GM23338 (cell line): ENCODE measurements around the gene JDP2. TPM values are rescaled to one million over a fixed set of nuclear protein-coding genes. Genes with fewer than 3 reads are reported as not detected.

ENCODE experiments used
- ATAC-seq: fragments of 200-7000 bp; cut with Tn5 transposase; 3 replicates; pipeline ENCODE4 v1.9.1; 2020
- DNase-seq: peaks from one replicate; pipeline ENCODE4 v3.0.0-alpha.2; 2015; ENCODE audit warnings: low spot score
- H2AFZ ChIP-seq: fragments of 200-600 bp; sonication (generic); 2 replicates; pipeline ENCODE4 v1.8.0; 2016; ENCODE audit warnings: antibody characterized with exemption, mild to moderate bottlenecking, moderate library complexity
- H3F3A ChIP-seq: fragments of 200-600 bp; sonication (generic); replicated peaks from 2 replicates; pipeline ENCODE4 v1.8.0; 2017; ENCODE audit warnings: antibody characterized with exemption, mixed run types, low read depth
- H3K27ac ChIP-seq: fragments of 200-600 bp; sonication (generic); 2 replicates; pipeline ENCODE4 v1.6.1; 2016; ENCODE audit warnings: low read depth
- H3K27me3 ChIP-seq: fragments of 200-600 bp; sonication (generic); 2 replicates; pipeline ENCODE4 v1.8.0; 2016; ENCODE audit warnings: mild to moderate bottlenecking, mixed run types, moderate library complexity; ENCODE audit not compliant: insufficient read depth
- H3K36me3 ChIP-seq: fragments of 200-600 bp; sonication (generic); 2 replicates; pipeline ENCODE4 v1.8.0; 2016; ENCODE audit warnings: mild to moderate bottlenecking; ENCODE audit not compliant: insufficient read depth
- H3K4me1 ChIP-seq: fragments of 200-600 bp; sonication (generic); 2 replicates; pipeline ENCODE4 v1.8.0; 2016; ENCODE audit warnings: mild to moderate bottlenecking, moderate library complexity; ENCODE audit not compliant: insufficient read depth
- H3K4me2 ChIP-seq: fragments of 200-600 bp; sonication (generic); 2 replicates; pipeline ENCODE4 v1.7.1; 2017; ENCODE audit warnings: mixed run types
- H3K4me3 ChIP-seq: fragments of 200-600 bp; sonication (generic); 2 replicates; pipeline ENCODE4 v1.6.1; 2016; ENCODE audit warnings: mixed run types
- H3K79me2 ChIP-seq: fragments of 200-600 bp; sonication (generic); replicated peaks from 2 replicates; pipeline ENCODE4 v1.8.0; 2017; ENCODE audit warnings: mild to moderate bottlenecking; ENCODE audit not compliant: insufficient read depth
- H3K9me2 ChIP-seq: fragments of 200-600 bp; sonication (generic); 2 replicates; pipeline ENCODE4 v1.8.0; 2017; ENCODE audit not compliant: insufficient read depth
- H4K20me1 ChIP-seq: fragments of 200-600 bp; sonication (generic); replicated peaks from 2 replicates; pipeline ENCODE4 v1.8.0; 2017; ENCODE audit warnings: mild to moderate bottlenecking; ENCODE audit not compliant: insufficient read depth
- H3K27ac Mint-ChIP-seq: 2 replicates; pipeline ENCODE4 v1.8.0; 2020; ENCODE audit warnings: inconsistent platforms, mild to moderate bottlenecking, moderate library complexity, mixed read lengths
- H3K27me3 Mint-ChIP-seq: 3 replicates; pipeline ENCODE4 v1.8.0; 2022; ENCODE audit warnings: low read depth, mild to moderate bottlenecking, moderate library complexity, mixed read lengths, inconsistent platforms; ENCODE audit not compliant: insufficient read depth, poor library complexity
- H3K36me3 Mint-ChIP-seq: 3 replicates; pipeline ENCODE4 v1.8.0; 2021; ENCODE audit warnings: low read depth, mild to moderate bottlenecking, inconsistent platforms, moderate library complexity, mixed read lengths
- H3K4me1 Mint-ChIP-seq: 3 replicates; pipeline ENCODE4 v1.8.0; 2020; ENCODE audit warnings: mild to moderate bottlenecking, inconsistent platforms, mixed read lengths
- H3K4me3 Mint-ChIP-seq: 3 replicates; pipeline ENCODE4 v1.8.0; 2021; ENCODE audit warnings: moderate library complexity, mild to moderate bottlenecking, inconsistent platforms, mixed read lengths
- H3K9me3 Mint-ChIP-seq: 3 replicates; pipeline ENCODE4 v1.8.0; 2020; ENCODE audit warnings: moderate library complexity, mild to moderate bottlenecking, inconsistent platforms, mixed read lengths
- CREB1 ChIP-seq: fragments of 250-450 bp; sonication (Bioruptor Pico); IDR thresholded peaks from 2 replicates; pipeline ENCODE4 v1.5.0; 2020; ENCODE audit warnings: low read depth, mild to moderate bottlenecking, moderate library complexity
- CTCF ChIP-seq, 2 experiments: fragments of 200-600 bp in 1 of 2; sonication (generic) in 1 of 2; conservative IDR thresholded peaks; 2 replicates each; pipeline versions ENCODE4 v1.5.1 to v1.6.1; 2016 to 2017; ENCODE audit warnings: antibody characterized with exemption in 2 of 2, low read depth in 2 of 2, mild to moderate bottlenecking in 2 of 2, moderate library complexity in 1 of 2
- EZH2 ChIP-seq: fragments of 200-600 bp; sonication (generic); IDR thresholded peaks from one replicate; pipeline ENCODE4 v1.8.0; 2017; ENCODE audit warnings: antibody characterized with exemption, mild to moderate bottlenecking, low read depth; ENCODE audit not compliant: unreplicated experiment
- EZH2phosphoT487 ChIP-seq: fragments of 200-600 bp; sonication (generic); IDR thresholded peaks from one replicate; pipeline ENCODE4 v1.8.1; 2018; ENCODE audit warnings: antibody characterized with exemption; ENCODE audit not compliant: unreplicated experiment
- JUNB ChIP-seq: IDR thresholded peaks from one replicate; pipeline ENCODE4 v1.6.1; 2016; ENCODE audit warnings: antibody characterized with exemption; ENCODE audit not compliant: unreplicated experiment
- NANOG ChIP-seq: IDR thresholded peaks from 2 replicates; pipeline ENCODE4 v1.6.1; 2016; ENCODE audit warnings: antibody characterized with exemption, borderline replicate concordance
- POLR2AphosphoS5 ChIP-seq: IDR thresholded peaks from 2 replicates; pipeline ENCODE4 v1.6.1; 2016; ENCODE audit warnings: antibody characterized with exemption, low read depth
- REST ChIP-seq: IDR thresholded peaks from one replicate; pipeline ENCODE4 v1.6.1; 2018; ENCODE audit warnings: antibody characterized with exemption; ENCODE audit not compliant: unreplicated experiment
- STAT1 ChIP-seq: IDR thresholded peaks from one replicate; pipeline ENCODE4 v1.6.1; 2016; ENCODE audit warnings: antibody characterized with exemption; ENCODE audit not compliant: unreplicated experiment
- ZNF114 ChIP-seq: fragments of 250-450 bp; sonication (Bioruptor Pico); IDR thresholded peaks from 2 replicates; pipeline ENCODE4 v1.5.0; 2020; ENCODE audit warnings: mild to moderate bottlenecking, moderate library complexity
- ZNF331 ChIP-seq: fragments of 250-450 bp; sonication (Bioruptor Pico); IDR thresholded peaks from 2 replicates; pipeline ENCODE4 v1.5.0; 2020; ENCODE audit warnings: low read depth, mild to moderate bottlenecking, moderate library complexity
- polyA plus RNA-seq: library from polyadenylated mRNA; unstranded; fragments of >200 nt; fragmentation: Nextera tagmentation; extraction: Ambion mirVana; gene quantifications from 2 replicates; pipeline ENCODE4 v1.2.1, GENCODE V29; 2016
- total RNA-seq: library from RNA; depleted of rRNA; stranded (reverse); fragments of >200 nt; shearing (Covaris generic); gene quantifications from 2 replicates; pipeline ENCODE4 v1.2.3, GENCODE V29; 2014
- TF ChIP-seq, protein P1 (sequence below): IDR thresholded peaks from 2 replicates; pipeline ENCODE4 v1.6.1; 2016; ENCODE audit warnings: antibody characterized with exemption
- TF ChIP-seq, protein P2 (sequence below): fragments of 250-450 bp; sonication (Bioruptor Pico); IDR thresholded peaks from 2 replicates; pipeline ENCODE4 v1.5.0; 2020; ENCODE audit warnings: mild to moderate bottlenecking, moderate library complexity

The JDP2 gene
- total and polyA plus RNA-seq, 2 experiments from 2014 or later = 12.5 to 38.9 TPM

DNA sequence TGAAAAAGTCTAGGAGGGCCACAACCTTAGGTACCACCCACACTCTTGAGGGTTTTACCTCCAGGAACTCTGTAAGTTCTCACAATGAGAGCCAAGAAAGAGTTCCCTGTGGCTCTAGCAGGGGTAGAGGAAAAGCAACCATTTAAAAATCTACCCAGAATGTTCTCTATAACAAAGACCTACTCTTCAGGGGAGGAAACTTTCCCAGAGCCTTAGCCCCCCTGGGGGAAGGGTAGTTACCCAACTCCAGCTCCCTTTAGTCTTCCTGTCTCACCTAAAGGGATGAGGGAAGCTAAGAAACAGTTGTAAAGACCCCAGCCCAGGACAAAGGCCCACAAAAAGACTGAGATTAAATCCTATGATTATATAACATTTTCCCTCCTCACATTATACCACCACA is 46.2 kb upstream of the JDP2 start:
- no peaks in the 10 kb centered on the region for H3K27me3 Mint-ChIP-seq
- no peaks in the 10 kb centered on the region for H3K36me3 ChIP-seq
- H3K27me3 ChIP-seq = no peaks in the 10 kb centered on the region
- peak overlapping the region; percentile 52; the same call in 1 of the 2 replicates for H2AFZ ChIP-seq
- H3K4me3 Mint-ChIP-seq = no peak overlapping the region
- no peaks in the 10 kb centered on the region for H3K36me3 Mint-ChIP-seq
- no peaks in the 10 kb centered on the region for H4K20me1 ChIP-seq
- no peak overlapping the region for H3K27ac ChIP-seq
- no peak overlapping the region for H3K27ac Mint-ChIP-seq
- H3K4me2 ChIP-seq = no peak overlapping the region
- H3K9me2 ChIP-seq = no peaks in the 10 kb centered on the region; the same call in 1 of the 2 replicates
- no peaks in the 10 kb centered on the region for H3K79me2 ChIP-seq
- TF ChIP-seq, protein P1, sequence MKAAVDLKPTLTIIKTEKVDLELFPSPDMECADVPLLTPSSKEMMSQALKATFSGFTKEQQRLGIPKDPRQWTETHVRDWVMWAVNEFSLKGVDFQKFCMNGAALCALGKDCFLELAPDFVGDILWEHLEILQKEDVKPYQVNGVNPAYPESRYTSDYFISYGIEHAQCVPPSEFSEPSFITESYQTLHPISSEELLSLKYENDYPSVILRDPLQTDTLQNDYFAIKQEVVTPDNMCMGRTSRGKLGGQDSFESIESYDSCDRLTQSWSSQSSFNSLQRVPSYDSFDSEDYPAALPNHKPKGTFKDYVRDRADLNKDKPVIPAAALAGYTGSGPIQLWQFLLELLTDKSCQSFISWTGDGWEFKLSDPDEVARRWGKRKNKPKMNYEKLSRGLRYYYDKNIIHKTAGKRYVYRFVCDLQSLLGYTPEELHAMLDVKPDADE = no peak
- TF ChIP-seq JUNB (no peak), CTCF (conservative IDR thresholded peaks at IDR 0.05; ENCODE audit: low read depth in 2 of 2) (no peak), ZNF114 (CRISPR knock-in tag) (no peak), POLR2AphosphoS5 (no peak), STAT1 (no peak), REST (no peak), NANOG (no peak), CREB1 (CRISPR knock-in tag) (no peak), EZH2 (no peak), ZNF331 (CRISPR knock-in tag) (no peak), EZH2phosphoT487 (no peak)
- TF ChIP-seq, protein P2, sequence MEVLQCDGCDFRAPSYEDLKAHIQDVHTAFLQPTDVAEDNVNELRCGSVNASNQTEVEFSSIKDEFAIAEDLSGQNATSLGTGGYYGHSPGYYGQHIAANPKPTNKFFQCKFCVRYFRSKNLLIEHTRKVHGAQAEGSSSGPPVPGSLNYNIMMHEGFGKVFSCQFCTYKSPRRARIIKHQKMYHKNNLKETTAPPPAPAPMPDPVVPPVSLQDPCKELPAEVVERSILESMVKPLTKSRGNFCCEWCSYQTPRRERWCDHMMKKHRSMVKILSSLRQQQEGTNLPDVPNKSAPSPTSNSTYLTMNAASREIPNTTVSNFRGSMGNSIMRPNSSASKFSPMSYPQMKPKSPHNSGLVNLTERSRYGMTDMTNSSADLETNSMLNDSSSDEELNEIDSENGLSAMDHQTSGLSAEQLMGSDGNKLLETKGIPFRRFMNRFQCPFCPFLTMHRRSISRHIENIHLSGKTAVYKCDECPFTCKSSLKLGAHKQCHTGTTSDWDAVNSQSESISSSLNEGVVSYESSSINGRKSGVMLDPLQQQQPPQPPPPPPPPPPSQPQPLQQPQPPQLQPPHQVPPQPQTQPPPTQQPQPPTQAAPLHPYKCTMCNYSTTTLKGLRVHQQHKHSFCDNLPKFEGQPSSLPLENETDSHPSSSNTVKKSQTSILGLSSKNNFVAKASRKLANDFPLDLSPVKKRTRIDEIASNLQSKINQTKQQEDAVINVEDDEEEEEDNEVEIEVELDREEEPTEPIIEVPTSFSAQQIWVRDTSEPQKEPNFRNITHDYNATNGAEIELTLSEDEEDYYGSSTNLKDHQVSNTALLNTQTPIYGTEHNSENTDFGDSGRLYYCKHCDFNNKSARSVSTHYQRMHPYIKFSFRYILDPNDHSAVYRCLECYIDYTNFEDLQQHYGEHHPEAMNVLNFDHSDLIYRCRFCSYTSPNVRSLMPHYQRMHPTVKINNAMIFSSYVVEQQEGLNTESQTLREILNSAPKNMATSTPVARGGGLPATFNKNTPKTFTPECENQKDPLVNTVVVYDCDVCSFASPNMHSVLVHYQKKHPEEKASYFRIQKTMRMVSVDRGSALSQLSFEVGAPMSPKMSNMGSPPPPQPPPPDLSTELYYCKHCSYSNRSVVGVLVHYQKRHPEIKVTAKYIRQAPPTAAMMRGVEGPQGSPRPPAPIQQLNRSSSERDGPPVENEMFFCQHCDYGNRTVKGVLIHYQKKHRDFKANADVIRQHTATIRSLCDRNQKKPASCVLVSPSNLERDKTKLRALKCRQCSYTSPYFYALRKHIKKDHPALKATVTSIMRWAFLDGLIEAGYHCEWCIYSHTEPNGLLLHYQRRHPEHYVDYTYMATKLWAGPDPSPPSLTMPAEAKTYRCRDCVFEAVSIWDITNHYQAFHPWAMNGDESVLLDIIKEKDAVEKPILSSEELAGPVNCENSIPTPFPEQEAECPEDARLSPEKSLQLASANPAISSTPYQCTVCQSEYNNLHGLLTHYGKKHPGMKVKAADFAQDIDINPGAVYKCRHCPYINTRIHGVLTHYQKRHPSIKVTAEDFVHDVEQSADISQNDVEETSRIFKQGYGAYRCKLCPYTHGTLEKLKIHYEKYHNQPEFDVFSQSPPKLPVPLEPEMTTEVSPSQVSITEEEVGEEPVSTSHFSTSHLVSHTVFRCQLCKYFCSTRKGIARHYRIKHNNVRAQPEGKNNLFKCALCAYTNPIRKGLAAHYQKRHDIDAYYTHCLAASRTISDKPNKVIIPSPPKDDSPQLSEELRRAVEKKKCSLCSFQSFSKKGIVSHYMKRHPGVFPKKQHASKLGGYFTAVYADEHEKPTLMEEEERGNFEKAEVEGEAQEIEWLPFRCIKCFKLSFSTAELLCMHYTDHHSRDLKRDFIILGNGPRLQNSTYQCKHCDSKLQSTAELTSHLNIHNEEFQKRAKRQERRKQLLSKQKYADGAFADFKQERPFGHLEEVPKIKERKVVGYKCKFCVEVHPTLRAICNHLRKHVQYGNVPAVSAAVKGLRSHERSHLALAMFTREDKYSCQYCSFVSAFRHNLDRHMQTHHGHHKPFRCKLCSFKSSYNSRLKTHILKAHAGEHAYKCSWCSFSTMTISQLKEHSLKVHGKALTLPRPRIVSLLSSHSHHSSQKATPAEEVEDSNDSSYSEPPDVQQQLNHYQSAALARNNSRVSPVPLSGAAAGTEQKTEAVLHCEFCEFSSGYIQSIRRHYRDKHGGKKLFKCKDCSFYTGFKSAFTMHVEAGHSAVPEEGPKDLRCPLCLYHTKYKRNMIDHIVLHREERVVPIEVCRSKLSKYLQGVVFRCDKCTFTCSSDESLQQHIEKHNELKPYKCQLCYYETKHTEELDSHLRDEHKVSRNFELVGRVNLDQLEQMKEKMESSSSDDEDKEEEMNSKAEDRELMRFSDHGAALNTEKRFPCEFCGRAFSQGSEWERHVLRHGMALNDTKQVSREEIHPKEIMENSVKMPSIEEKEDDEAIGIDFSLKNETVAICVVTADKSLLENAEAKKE (CRISPR knock-in tag) = no peak
- no peaks in the 10 kb centered on the region for H3F3A ChIP-seq
- H3K9me3 Mint-ChIP-seq = no peaks in the 10 kb centered on the region
- ATAC-seq (peak; percentile 76), DNase-seq (no peak)
- no peak overlapping the region for H3K4me3 ChIP-seq
- H3K4me1 Mint-ChIP-seq = peaks cover 13% of the 10 kb centered on the region
- peaks cover 7% of the 10 kb centered on the region; the same call in 1 of the 2 replicates for H3K4me1 ChIP-seq
